ENCODE measurements around the gene NTF3.

The NTF3 gene

DNA sequence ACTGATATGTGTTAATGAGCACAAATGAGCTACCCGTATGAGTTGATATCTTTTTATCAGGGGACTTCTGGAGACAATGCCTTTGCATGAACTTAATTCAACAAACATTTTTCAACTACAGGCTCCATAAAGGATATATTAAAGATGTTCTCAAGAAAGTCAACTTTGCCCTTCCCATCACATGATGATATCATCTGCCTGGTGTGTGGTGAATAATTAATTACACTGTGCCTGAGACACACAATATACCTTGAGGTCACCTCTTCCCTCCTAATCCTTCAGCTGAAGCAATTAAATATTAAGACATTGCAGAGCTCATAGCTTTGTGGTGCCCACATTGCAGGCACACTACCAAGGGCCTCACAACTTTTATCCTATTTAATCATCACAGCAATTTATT is 22.3 kb upstream of the NTF3 start:
- no peak for DNase-seq (ENCODE audit: low spot score)
- H3K27ac ChIP-seq (ENCODE audit: poor library complexity, severe bottlenecking) = no peak overlapping the region
- H3K27me3 ChIP-seq (ENCODE audit: insufficient read depth, poor library complexity, severe bottlenecking) = peaks cover 14% of the 10 kb centered on the region
- no peak overlapping the region for H3K4me3 ChIP-seq (ENCODE audit: severe bottlenecking)
- H3K4me1 ChIP-seq (ENCODE audit: insufficient read depth, poor library complexity, severe bottlenecking) = no peaks in the 10 kb centered on the region
- TF ChIP-seq, protein P1, sequence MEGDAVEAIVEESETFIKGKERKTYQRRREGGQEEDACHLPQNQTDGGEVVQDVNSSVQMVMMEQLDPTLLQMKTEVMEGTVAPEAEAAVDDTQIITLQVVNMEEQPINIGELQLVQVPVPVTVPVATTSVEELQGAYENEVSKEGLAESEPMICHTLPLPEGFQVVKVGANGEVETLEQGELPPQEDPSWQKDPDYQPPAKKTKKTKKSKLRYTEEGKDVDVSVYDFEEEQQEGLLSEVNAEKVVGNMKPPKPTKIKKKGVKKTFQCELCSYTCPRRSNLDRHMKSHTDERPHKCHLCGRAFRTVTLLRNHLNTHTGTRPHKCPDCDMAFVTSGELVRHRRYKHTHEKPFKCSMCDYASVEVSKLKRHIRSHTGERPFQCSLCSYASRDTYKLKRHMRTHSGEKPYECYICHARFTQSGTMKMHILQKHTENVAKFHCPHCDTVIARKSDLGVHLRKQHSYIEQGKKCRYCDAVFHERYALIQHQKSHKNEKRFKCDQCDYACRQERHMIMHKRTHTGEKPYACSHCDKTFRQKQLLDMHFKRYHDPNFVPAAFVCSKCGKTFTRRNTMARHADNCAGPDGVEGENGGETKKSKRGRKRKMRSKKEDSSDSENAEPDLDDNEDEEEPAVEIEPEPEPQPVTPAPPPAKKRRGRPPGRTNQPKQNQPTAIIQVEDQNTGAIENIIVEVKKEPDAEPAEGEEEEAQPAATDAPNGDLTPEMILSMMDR (IDR thresholded peaks at IDR 0.05; ENCODE audit: poor library complexity, severe bottlenecking) = no peak
- ATAC-seq (ENCODE audit: low read depth) = no peak
- no peaks in the 10 kb centered on the region for H3K9me3 ChIP-seq (ENCODE audit: severe bottlenecking)
- H3K36me3 ChIP-seq (ENCODE audit: low read depth) = no peaks in the 10 kb centered on the region

DNA sequence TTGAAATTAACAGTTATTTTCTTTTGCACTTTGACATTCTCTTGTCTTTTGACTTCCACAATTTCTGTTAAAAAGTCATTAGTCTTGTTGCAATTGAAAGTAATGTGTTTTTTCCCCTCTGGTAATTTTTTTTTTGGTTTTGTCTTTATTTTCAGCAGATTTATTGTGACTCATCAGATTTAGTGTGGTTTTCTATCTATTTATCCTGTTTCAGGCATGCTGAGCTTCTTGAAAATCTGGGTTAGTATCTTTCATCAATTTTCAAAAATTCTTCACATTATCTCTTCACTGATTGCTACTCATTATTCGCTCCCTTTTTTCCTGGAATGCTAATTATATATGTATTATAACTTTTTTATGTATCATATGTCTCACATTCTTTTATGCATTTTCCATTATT is 15.3 kb upstream of the NTF3 start:
- H3K27ac ChIP-seq (ENCODE audit: poor library complexity, severe bottlenecking) = no peak overlapping the region
- DNase-seq (ENCODE audit: low spot score) (no peak), ATAC-seq (ENCODE audit: low read depth) (no peak)
- H3K9me3 ChIP-seq (ENCODE audit: severe bottlenecking) = peaks cover 3% of the 10 kb centered on the region
- H3K27me3 ChIP-seq (ENCODE audit: insufficient read depth, poor library complexity, severe bottlenecking) = peaks cover 18% of the 10 kb centered on the region
- no peaks in the 10 kb centered on the region for H3K4me1 ChIP-seq (ENCODE audit: insufficient read depth, poor library complexity, severe bottlenecking)
- H3K4me3 ChIP-seq (ENCODE audit: severe bottlenecking) = no peak overlapping the region
- TF ChIP-seq, protein P1 (IDR thresholded peaks at IDR 0.05; ENCODE audit: poor library complexity, severe bottlenecking) = no peak
- H3K36me3 ChIP-seq (ENCODE audit: low read depth) = no peaks in the 10 kb centered on the region

- TF ChIP-seq, protein P1 (IDR thresholded peaks at IDR 0.05; ENCODE audit: poor library complexity, severe bottlenecking) = no peak
- DNase-seq (ENCODE audit: low spot score) (no peak), ATAC-seq (ENCODE audit: low read depth) (no peak)
- Histone ChIP-seq H3K9me3 (ENCODE audit: severe bottlenecking) (peaks cover 3% of the 10 kb centered on the region), H3K27ac (ENCODE audit: poor library complexity, severe bottlenecking) (no peak overlapping the region), H3K4me1 (ENCODE audit: insufficient read depth, poor library complexity, severe bottlenecking) (no peaks in the 10 kb centered on the region), H3K27me3 (ENCODE audit: insufficient read depth, poor library complexity, severe bottlenecking) (peaks cover 17% of the 10 kb centered on the region), H3K4me3 (ENCODE audit: severe bottlenecking) (no peak overlapping the region), H3K36me3 (ENCODE audit: low read depth) (no peaks in the 10 kb centered on the region)
These were observed 14.4 kb upstream of the NTF3 start for GRCh38 chr12:5417500-5417899.

GRCh38 chr12:5428332-5429221 is 3.3 kb upstream of the NTF3 start:
- no peak for ATAC-seq (ENCODE audit: low read depth)
- peaks cover 64% of the 10 kb centered on the region for H3K27me3 ChIP-seq (ENCODE audit: insufficient read depth, poor library complexity, severe bottlenecking)
- TF ChIP-seq, protein P1 (IDR thresholded peaks at IDR 0.05; ENCODE audit: poor library complexity, severe bottlenecking) = peak; percentile 32
- DNase-seq (ENCODE audit: low spot score) = no peak
- H3K27ac ChIP-seq (ENCODE audit: poor library complexity, severe bottlenecking) = no peak overlapping the region
- no peaks in the 10 kb centered on the region for H3K36me3 ChIP-seq (ENCODE audit: low read depth)
- H3K9me3 ChIP-seq (ENCODE audit: severe bottlenecking) = no peaks in the 10 kb centered on the region
- no peaks in the 10 kb centered on the region for H3K4me1 ChIP-seq (ENCODE audit: insufficient read depth, poor library complexity, severe bottlenecking)
- H3K4me3 ChIP-seq (ENCODE audit: severe bottlenecking) = no peak overlapping the region

Data from RWPE2 (cell line).